Activated naive CD4-positive, alpha-beta T cell treated with anti-CD3 and anti-CD28 coated beads, Interleukin-2, amount 50 U/mL, for 72 hours (primary cell): ENCODE measurements around the gene BUD23. TPM values are rescaled to one million over a fixed set of nuclear protein-coding genes. Genes with fewer than 3 reads are reported as not detected.
"Not testable (repeated sequence)": the region's sequence is repeated elsewhere in the genome, so short reads cannot be mapped to it uniquely, and the experiment has no call there.

Experiments
- ATAC-seq, 2 donors: fragments of 150-1000 bp; cut with Tn5 transposase; 2 replicates each; pipeline ENCODE4 v1.10.0; 2021; ENCODE audit warnings: mild to moderate bottlenecking in 2 of 2, moderate library complexity in 2 of 2
- DNase-seq, 2 donors: peaks; one replicate each; pipeline ENCODE4 v3.0.0; 2021 to 2022; ENCODE audit warnings: low spot score in 2 of 2
- H3K27ac Mint-ChIP-seq, 2 donors: one replicate each; pipeline ENCODE4 v1.8.0; 2022; ENCODE audit warnings: mild to moderate bottlenecking in 2 of 2, mixed read lengths in 2 of 2
- H3K36me3 Mint-ChIP-seq, 2 donors: one replicate each; pipeline ENCODE4 v1.8.0; 2022; ENCODE audit warnings: mixed read lengths in 2 of 2
- H3K9me3 Mint-ChIP-seq, 2 donors: one replicate each; pipeline ENCODE4 v1.8.0; 2022; ENCODE audit warnings: mixed read lengths in 2 of 2
- total RNA-seq, 2 donors: library from RNA; stranded (reverse); gene quantifications; one replicate each; pipeline ENCODE4 v1.2.3, GENCODE V29; 2022

The BUD23 gene
- total RNA-seq, 2 donors from 2014 or later, result 91.8 to 97.9 TPM

GRCh38 chr7:73705551-73705920 is 22.1 kb downstream of the BUD23 start:
- H3K9me3 Mint-ChIP-seq, result no peaks in the 10 kb centered on the region
- DNase-seq (no peak), ATAC-seq (no peak)
- H3K27ac Mint-ChIP-seq, result no peak overlapping the region
- no peaks in the 10 kb centered on the region for H3K36me3 Mint-ChIP-seq

GRCh38 chr7:73706126-73707044 is 23.0 kb downstream of the BUD23 start:
- H3K27ac Mint-ChIP-seq, result no peak overlapping the region
- no peaks in the 10 kb centered on the region for H3K9me3 Mint-ChIP-seq
- no peaks in the 10 kb centered on the region for H3K36me3 Mint-ChIP-seq
- ATAC-seq (peak; percentile 77 to 87), DNase-seq (peak in 1 of 2 donors; percentile 41)

- ATAC-seq, result peak in 1 of 2 donors; percentile 39
- Mint-ChIP-seq H3K27ac (peak overlapping the region in 1 of 2 donors; percentile 27), H3K36me3 (no peaks in the 10 kb centered on the region), H3K9me3 (no peaks in the 10 kb centered on the region)
- no peak for DNase-seq
These were observed 23.7 kb downstream of the BUD23 start for GRCh38 chr7:73707045-73707631.

GRCh38 chr7:73708961-73709549 is 25.7 kb downstream of the BUD23 start:
- Mint-ChIP-seq H3K9me3 (no peaks in the 10 kb centered on the region), H3K27ac (no peak overlapping the region), H3K36me3 (no peaks in the 10 kb centered on the region)
- ATAC-seq, result no peak
- no peak for DNase-seq

- Mint-ChIP-seq H3K9me3 (no peaks in the 10 kb centered on the region), H3K36me3 (no peaks in the 10 kb centered on the region), H3K27ac (no peak overlapping the region)
- DNase-seq (no peak), ATAC-seq (no peak)
These were observed 29.4 kb downstream of the BUD23 start for GRCh38 chr7:73712773-73713172.

- not testable (repeated sequence) for H3K27ac Mint-ChIP-seq, ATAC-seq
These were observed 29.9 kb downstream of the BUD23 start for GRCh38 chr7:73713319-73713718.

GRCh38 chr7:73715648-73716317 is 32.4 kb downstream of the BUD23 start:
- Mint-ChIP-seq H3K36me3 (no peaks in the 10 kb centered on the region), H3K9me3 (no peaks in the 10 kb centered on the region), H3K27ac (no peak overlapping the region)
- ATAC-seq (peak; percentile 62 to 75), DNase-seq (peak in 1 of 2 donors; percentile 59)

More at GRCh38 chr7:73713319-73713718, 29.9 kb downstream of the BUD23 start:
- H3K9me3 Mint-ChIP-seq, DNase-seq, H3K36me3 Mint-ChIP-seq: not testable (repeated sequence)

- DNase-seq, result no peak
- Mint-ChIP-seq H3K27ac (no peak overlapping the region), H3K36me3 (no peaks in the 10 kb centered on the region), H3K9me3 (no peaks in the 10 kb centered on the region)
- no peak for ATAC-seq
These were observed 33.0 kb downstream of the BUD23 start for GRCh38 chr7:73716318-73716890.

- H3K36me3 Mint-ChIP-seq, result no peaks in the 10 kb centered on the region
- H3K9me3 Mint-ChIP-seq, result no peaks in the 10 kb centered on the region
- no peak for DNase-seq
- ATAC-seq, result no peak
- peak overlapping the region in 1 of 2 donors; percentile 50 for H3K27ac Mint-ChIP-seq
These were observed 33.8 kb downstream of the BUD23 start for GRCh38 chr7:73717025-73717807.

- Mint-ChIP-seq H3K9me3 (no peaks in the 10 kb centered on the region), H3K36me3 (no peaks in the 10 kb centered on the region), H3K27ac (peak overlapping the region; percentile 50 to 62)
- ATAC-seq (peak; percentile 71 to 86), DNase-seq (peak; percentile 73 to 88)
These were observed 34.6 kb downstream of the BUD23 start for GRCh38 chr7:73717991-73718405.

- Mint-ChIP-seq H3K9me3 (no peaks in the 10 kb centered on the region), H3K27ac (peak overlapping the region in 1 of 2 donors; percentile 50), H3K36me3 (no peaks in the 10 kb centered on the region)
- peak in 1 of 2 donors; percentile 39 for DNase-seq
- peak in 1 of 2 donors; percentile 2 for ATAC-seq
These were observed 35.1 kb downstream of the BUD23 start for GRCh38 chr7:73718438-73718881.

- Mint-ChIP-seq H3K9me3 (no peaks in the 10 kb centered on the region), H3K27ac (peak within 1 kb of the TSS; percentile 50 to 65), H3K36me3 (no peaks in the 10 kb centered on the region)
- DNase-seq, result peak; percentile 75 to 76
- ATAC-seq, result peak; percentile 50 to 74
These were observed 35.8 kb downstream of the BUD23 start, which contains the start of gene STX1A for GRCh38 chr7:73718905-73719805. Gene STX1A (minus strand): TSS chr7:73719669. CDS start chr7:73719631, 38 bp downstream.

GRCh38 chr7:73719806-73720169 is 36.4 kb downstream of the BUD23 start:
- no peaks in the 10 kb centered on the region for H3K9me3 Mint-ChIP-seq
- no peak for DNase-seq
- H3K36me3 Mint-ChIP-seq, result no peaks in the 10 kb centered on the region
- no peak for ATAC-seq
- H3K27ac Mint-ChIP-seq, result no peak overlapping the region

- not testable (repeated sequence) for H3K36me3 Mint-ChIP-seq, DNase-seq, ATAC-seq, H3K9me3 Mint-ChIP-seq
- peak overlapping the region in 1 of 2 donors; percentile 65 for H3K27ac Mint-ChIP-seq
These were observed 37.0 kb downstream of the BUD23 start for GRCh38 chr7:73720443-73720842.

- no peak for ATAC-seq
- no peak for DNase-seq
- H3K9me3 Mint-ChIP-seq, result no peaks in the 10 kb centered on the region
- H3K27ac Mint-ChIP-seq, result no peak overlapping the region
- H3K36me3 Mint-ChIP-seq, result no peaks in the 10 kb centered on the region
These were observed 38.0 kb downstream of the BUD23 start for GRCh38 chr7:73721377-73721817.
